ENCODE measurements around the gene OMD. TPM values are rescaled to one million over a fixed set of nuclear protein-coding genes. Genes with fewer than 3 reads are reported as not detected.

The OMD gene
- total and polyA plus RNA-seq, 2 donors from 2014 or later, result 0.52 to 3.2 TPM

GRCh38 chr9:92467041-92467440, 42.8 kb upstream of the OMD start:
- no peaks in the 10 kb centered on the region for H3K4me1 ChIP-seq (ENCODE audit: control insufficient read depth in 2 of 3, insufficient read depth in 2 of 3, low read depth in 1 of 3, low read length in 3 of 3)
- H3K27ac ChIP-seq (ENCODE audit: low read depth in 2 of 2, low read length in 2 of 2), result no peak overlapping the region
- intact Hi-C loops (cut with DNase I), result no loop called here
- H3K4me3 ChIP-seq (ENCODE audit: low read length in 3 of 3), result no peak overlapping the region
- TF ChIP-seq, protein P1, sequence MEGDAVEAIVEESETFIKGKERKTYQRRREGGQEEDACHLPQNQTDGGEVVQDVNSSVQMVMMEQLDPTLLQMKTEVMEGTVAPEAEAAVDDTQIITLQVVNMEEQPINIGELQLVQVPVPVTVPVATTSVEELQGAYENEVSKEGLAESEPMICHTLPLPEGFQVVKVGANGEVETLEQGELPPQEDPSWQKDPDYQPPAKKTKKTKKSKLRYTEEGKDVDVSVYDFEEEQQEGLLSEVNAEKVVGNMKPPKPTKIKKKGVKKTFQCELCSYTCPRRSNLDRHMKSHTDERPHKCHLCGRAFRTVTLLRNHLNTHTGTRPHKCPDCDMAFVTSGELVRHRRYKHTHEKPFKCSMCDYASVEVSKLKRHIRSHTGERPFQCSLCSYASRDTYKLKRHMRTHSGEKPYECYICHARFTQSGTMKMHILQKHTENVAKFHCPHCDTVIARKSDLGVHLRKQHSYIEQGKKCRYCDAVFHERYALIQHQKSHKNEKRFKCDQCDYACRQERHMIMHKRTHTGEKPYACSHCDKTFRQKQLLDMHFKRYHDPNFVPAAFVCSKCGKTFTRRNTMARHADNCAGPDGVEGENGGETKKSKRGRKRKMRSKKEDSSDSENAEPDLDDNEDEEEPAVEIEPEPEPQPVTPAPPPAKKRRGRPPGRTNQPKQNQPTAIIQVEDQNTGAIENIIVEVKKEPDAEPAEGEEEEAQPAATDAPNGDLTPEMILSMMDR (IDR thresholded peaks at IDR 0.05; ENCODE audit: borderline replicate concordance, extremely low read depth, insufficient read depth), result no peak
- FAIRE-seq, result no peak
- H3K36me3 ChIP-seq (ENCODE audit: control insufficient read depth in 2 of 3, insufficient read depth in 3 of 3, low read length in 3 of 3), result no peaks in the 10 kb centered on the region
- H3K9me3 ChIP-seq (ENCODE audit: control insufficient read depth in 2 of 3, insufficient read depth in 1 of 3, low read length in 3 of 3), result no peaks in the 10 kb centered on the region
- no peak for DNase-seq
- no peaks in the 10 kb centered on the region for H3K27me3 ChIP-seq (ENCODE audit: control insufficient read depth, insufficient read depth, low read length)
- no peak overlapping the region for H3K9ac ChIP-seq (ENCODE audit: low read length in 3 of 3)

DNA sequence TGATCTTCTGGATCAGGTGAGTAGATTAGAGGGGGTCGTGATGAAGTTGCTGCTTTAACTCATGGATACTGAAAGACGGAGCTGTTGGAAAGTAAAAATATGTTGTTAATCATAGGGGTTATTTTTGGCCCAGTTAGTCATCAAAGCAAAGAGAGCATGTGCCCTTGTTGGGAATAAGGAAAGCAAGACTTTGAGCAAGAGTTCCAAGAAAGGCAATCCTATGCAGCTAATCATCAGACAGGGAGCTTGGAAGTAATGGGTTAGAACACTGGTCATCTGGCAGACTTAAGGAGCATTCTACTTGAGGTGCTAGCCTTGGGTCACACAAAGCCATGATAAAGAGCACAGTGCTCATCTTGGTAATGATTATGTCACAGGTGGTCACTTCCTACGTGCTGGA, 39.7 kb upstream of the OMD start:
- no peak overlapping the region for H3K9ac ChIP-seq (ENCODE audit: low read length in 3 of 3)
- TF ChIP-seq, protein P1 (IDR thresholded peaks at IDR 0.05; ENCODE audit: borderline replicate concordance, extremely low read depth, insufficient read depth), result no peak
- H3K4me1 ChIP-seq (ENCODE audit: control insufficient read depth in 2 of 3, insufficient read depth in 2 of 3, low read depth in 1 of 3, low read length in 3 of 3), result no peaks in the 10 kb centered on the region
- no peaks in the 10 kb centered on the region for H3K27me3 ChIP-seq (ENCODE audit: control insufficient read depth, insufficient read depth, low read length)
- H3K36me3 ChIP-seq (ENCODE audit: control insufficient read depth in 2 of 3, insufficient read depth in 3 of 3, low read length in 3 of 3), result no peaks in the 10 kb centered on the region
- H3K4me3 ChIP-seq (ENCODE audit: low read length in 3 of 3), result no peak overlapping the region
- no peak for FAIRE-seq
- no peak overlapping the region for H3K27ac ChIP-seq (ENCODE audit: low read depth in 2 of 2, low read length in 2 of 2)
- DNase-seq, result no peak
- H3K9me3 ChIP-seq (ENCODE audit: control insufficient read depth in 2 of 3, insufficient read depth in 1 of 3, low read length in 3 of 3), result no peaks in the 10 kb centered on the region
- intact Hi-C loops (cut with DNase I), result no loop called here

DNA sequence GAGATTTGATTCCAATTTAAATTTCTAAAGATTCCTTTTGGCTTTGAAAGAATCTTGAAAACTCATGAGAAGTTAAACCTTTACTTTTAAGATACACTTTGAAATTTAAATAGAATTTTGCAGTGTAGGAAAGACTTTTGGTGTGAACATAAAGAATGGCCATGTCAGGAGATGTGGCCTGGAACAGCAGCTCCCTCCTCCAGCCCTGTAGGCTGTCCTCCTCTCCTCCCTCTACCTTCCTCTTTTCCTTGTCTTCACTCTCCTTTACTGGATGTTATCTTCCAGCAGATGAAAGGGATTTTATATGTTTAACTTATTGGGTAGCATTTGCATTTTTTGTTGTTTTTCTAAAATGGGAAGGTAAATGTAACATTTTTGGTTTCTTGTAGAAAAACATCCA, 39.1 kb upstream of the OMD start:
- DNase-seq, result no peak
- no peak for FAIRE-seq
- Histone ChIP-seq H3K27ac (ENCODE audit: low read depth in 2 of 2, low read length in 2 of 2) (no peak overlapping the region), H3K4me3 (ENCODE audit: low read length in 3 of 3) (no peak overlapping the region), H3K4me1 (ENCODE audit: control insufficient read depth in 2 of 3, insufficient read depth in 2 of 3, low read depth in 1 of 3, low read length in 3 of 3) (no peaks in the 10 kb centered on the region), H3K36me3 (ENCODE audit: control insufficient read depth in 2 of 3, insufficient read depth in 3 of 3, low read length in 3 of 3) (no peaks in the 10 kb centered on the region), H3K9me3 (ENCODE audit: control insufficient read depth in 2 of 3, insufficient read depth in 1 of 3, low read length in 3 of 3) (no peaks in the 10 kb centered on the region), H3K27me3 (ENCODE audit: control insufficient read depth, insufficient read depth, low read length) (no peaks in the 10 kb centered on the region), H3K9ac (ENCODE audit: low read length in 3 of 3) (no peak overlapping the region)
- TF ChIP-seq, protein P1 (IDR thresholded peaks at IDR 0.05; ENCODE audit: borderline replicate concordance, extremely low read depth, insufficient read depth), result no peak
- intact Hi-C loops (cut with DNase I), result no loop called here

- no peak for DNase-seq
- intact Hi-C loops (cut with DNase I), result no loop called here
- no peak for FAIRE-seq
- TF ChIP-seq, protein P1 (IDR thresholded peaks at IDR 0.05; ENCODE audit: borderline replicate concordance, extremely low read depth, insufficient read depth), result no peak
- Histone ChIP-seq H3K27me3 (ENCODE audit: control insufficient read depth, insufficient read depth, low read length) (no peaks in the 10 kb centered on the region), H3K4me3 (ENCODE audit: low read length in 3 of 3) (no peak overlapping the region), H3K9me3 (ENCODE audit: control insufficient read depth in 2 of 3, insufficient read depth in 1 of 3, low read length in 3 of 3) (no peaks in the 10 kb centered on the region), H3K27ac (ENCODE audit: low read depth in 2 of 2, low read length in 2 of 2) (no peak overlapping the region), H3K36me3 (ENCODE audit: control insufficient read depth in 2 of 3, insufficient read depth in 3 of 3, low read length in 3 of 3) (no peaks in the 10 kb centered on the region), H3K9ac (ENCODE audit: low read length in 3 of 3) (no peak overlapping the region), H3K4me1 (ENCODE audit: control insufficient read depth in 2 of 3, insufficient read depth in 2 of 3, low read depth in 1 of 3, low read length in 3 of 3) (no peaks in the 10 kb centered on the region)
These were observed 33.3 kb upstream of the OMD start for GRCh38 chr9:92457576-92457975.

All from kidney (tissue), 14 donors.